Dermis microvascular lymphatic vessel endothelial cell (primary cell): ENCODE data around the gene RIMBP2. TPM values are rescaled to one million over a fixed set of nuclear protein-coding genes. Genes with fewer than 3 reads are reported as not detected.

Experiments used
- DNase-seq, 2 donors: peaks; one replicate each; pipeline versions ENCODE4 v3.0.0 to v3.0.0-alpha.2; 2010; ENCODE audit warnings: low read depth in 2 of 2
- total RNA-seq: library from RNA; depleted of rRNA; stranded (reverse); fragments of >200 nt; gene quantifications from 2 replicates; pipeline ENCODE4 v1.2.1, GENCODE V29; 2014

Gene RIMBP2
- total RNA-seq, 1 donor from 2014 or later: not detected

DNA sequence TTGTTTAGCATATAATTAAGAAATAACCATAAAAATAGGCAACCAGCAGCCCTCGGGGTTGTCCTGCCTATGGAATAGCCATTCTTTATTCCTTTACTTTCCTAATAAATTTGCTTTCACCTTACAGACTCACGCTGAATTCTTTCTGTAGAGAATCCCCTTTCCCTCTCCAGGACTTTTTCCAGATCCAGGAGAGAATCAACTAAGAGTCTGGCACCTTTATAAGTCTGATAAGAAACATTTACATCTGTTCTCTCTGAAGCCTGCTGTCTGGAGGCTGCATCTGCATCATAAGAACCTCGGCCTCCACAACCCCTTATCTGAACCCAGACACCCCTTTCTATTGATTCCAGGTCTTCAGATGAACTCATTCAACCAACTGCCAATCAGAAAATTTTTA, 32.3 kb downstream of the RIMBP2 start:
- no peak for DNase-seq

- DNase-seq: no peak
Observed at GRCh38 chr12:130683080-130683479, 33.0 kb downstream of the RIMBP2 start.

GRCh38 chr12:130680451-130680990, 35.6 kb downstream of the RIMBP2 start:
- DNase-seq: no peak

- no peak for DNase-seq
Observed at GRCh38 chr12:130677957-130678558, 38.0 kb downstream of the RIMBP2 start.

DNA sequence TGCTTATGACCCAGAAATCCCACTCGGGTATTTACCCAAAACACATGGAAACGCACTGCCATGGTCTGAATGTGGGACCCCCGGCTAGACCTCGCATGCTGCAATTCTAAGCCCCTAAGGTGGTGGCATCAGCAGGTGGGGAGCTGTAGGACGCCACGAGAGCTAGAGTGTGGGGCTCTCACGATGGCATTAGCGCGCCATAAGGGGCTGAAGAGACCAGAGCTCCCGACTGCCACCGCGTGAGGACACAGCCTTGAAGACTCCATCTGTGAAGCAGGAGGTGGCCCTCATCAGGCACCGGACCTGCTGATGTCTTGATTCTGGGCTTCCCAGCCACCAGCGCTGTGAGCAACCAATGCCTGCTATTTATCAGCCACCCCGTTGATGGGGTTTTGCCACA, 40.3 kb downstream of the RIMBP2 start:
- no peak for DNase-seq

- no peak for DNase-seq
Observed at GRCh38 chr12:130675121-130675520, 41.0 kb downstream of the RIMBP2 start.

- DNase-seq: no peak
Observed at GRCh38 chr12:130674676-130675075, 41.4 kb downstream of the RIMBP2 start.

DNA sequence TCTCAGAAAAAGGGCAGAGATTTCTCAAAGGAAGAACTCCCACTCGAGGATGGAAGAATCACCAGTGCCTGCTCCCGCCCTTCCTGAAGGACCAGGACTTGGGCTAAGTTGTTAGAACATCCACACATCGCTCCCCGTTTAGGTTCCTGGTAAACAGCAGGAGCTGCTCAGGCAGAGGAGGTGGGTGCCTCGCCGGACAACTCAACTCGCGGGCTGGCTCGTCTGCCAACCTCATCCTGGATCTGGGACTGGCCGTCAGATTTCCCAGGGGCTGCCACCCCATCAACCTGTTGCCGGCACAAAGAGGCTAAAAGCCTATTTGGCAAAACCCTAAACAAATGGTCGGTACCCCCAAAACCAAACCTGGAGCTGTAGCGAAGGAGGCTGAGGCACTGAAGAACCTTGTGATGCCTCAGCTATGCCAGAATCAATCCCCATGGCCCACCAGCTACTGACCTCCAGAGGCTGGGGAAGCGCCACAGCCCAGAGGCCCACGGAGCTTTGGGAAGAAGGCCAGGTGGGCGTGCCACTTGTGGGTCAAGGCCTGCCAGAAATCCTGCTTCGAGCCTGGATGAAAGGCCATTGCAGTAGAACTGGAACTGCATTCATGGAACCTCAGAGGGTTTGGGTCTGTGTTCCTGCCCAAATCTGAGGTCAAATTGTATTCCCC, 42.9 kb downstream of the RIMBP2 start:
- no peak for DNase-seq

DNA sequence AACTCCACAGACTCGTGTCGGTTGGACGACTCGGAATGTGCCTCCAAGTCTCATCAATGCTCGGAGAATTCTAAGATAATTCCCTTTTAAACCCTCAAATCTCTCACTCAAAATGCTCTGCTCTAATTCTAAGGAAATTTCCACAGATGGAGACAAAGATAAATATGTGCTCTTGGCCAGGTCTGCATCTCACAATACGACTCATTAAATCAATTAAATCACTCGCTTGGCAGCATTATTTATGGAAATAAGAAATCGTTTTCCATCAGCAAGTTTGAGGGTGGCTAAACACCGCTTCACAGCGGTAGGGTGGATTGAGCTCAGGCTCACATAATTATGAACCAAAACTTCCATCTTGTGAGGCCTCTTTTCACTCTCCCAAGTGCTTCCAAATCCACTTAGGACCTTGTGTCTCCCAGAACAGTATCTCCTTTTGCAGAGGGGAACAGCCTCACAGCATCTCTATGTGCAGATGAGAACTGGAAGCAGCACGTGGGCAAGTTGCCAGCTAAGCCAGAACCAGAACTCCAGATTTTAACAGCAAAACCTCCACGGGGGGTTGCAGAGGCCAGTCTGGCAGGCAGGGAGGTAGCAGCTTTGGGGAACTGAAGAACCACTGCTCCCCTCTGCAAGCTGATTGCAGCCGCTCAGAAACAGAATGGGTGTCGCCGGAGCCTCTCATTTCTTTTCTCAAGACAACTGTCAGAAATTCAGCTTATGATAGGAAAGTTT, 43.8 kb downstream of the RIMBP2 start:
- DNase-seq: no peak

DNA sequence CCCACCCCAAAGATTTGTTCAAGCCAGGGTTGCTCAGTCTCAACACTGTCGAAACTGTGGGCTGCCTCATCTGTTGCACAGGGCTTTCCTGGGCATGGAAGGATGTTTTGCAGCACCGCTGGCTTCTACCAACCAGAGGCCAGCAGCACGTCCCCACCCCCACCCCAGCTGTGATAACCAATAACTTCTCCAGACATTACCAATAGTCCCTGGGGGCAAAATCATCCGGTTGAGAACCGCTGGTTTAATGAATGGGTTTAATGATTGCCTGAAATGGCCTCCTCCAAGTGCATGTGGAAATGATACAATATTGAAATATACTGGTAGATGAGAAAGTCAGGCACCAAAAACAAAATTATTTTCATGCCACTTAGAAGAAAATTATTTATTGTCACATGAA, 44.5 kb downstream of the RIMBP2 start:
- DNase-seq: no peak

DNA sequence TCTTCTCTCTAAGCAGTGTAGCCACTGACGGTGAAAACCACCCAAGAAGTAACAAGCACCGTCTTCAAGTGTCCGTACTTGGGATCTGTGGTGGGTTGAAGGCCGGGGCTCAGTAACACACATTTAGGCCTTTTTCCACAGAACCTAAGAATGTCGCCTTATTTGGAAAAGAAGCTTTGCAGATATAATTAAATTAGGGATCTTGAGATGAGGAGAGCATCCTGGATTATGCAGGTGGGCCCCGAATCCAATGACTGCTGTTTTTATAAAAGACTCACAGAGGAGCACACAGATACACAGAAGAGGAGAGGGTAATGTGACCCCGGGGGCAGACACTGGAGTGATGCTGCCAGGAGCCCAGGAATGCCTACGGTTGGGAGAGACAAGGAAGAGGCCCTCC, 46.3 kb downstream of the RIMBP2 start:
- DNase-seq: no peak

GRCh38 chr12:130669205-130669557, 46.9 kb downstream of the RIMBP2 start:
- DNase-seq: no peak

- DNase-seq: no peak
Observed at GRCh38 chr12:130668286-130669204, 47.6 kb downstream of the RIMBP2 start.

- no peak for DNase-seq
Observed at GRCh38 chr12:130667421-130667960, 48.6 kb downstream of the RIMBP2 start.

GRCh38 chr12:130666645-130667044, 49.5 kb downstream of the RIMBP2 start:
- no peak for DNase-seq

DNA sequence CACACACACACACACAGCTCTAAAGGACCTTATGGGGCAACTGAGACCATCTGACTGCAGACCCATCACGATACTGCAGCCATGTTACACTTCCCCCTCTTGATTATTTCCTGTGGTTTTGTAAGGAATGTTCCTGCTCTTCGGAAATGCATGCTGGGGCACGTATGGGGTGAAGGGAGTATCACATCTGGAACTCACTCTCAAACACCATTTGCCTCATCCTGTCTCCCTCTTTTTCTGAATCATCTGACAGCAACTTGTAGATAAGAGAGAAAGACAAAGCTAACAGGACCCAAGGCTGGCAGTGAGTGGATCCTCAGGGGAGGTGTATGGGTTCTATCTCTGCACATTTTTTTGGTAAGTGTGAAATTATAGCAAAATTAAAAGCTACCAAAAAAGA, 50.3 kb downstream of the RIMBP2 start:
- no peak for DNase-seq

DNA sequence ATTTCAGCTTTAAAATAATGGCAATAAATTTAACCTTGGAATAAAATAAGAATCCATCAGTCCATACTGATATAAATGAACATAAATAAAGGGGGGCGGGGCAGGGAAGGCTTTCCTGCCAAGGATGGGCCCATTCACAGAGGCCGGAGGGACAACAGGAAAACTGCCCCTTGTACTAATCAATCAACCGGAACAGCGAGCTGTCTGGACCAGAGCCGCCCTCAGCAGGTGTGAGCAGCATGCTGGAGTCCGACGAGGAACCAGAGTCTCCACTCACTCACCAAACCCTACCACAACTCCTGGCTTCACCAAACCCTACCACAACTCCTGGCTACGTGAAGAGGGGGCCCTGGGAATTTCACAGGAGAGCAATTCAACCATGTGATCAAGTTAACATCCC, 51.3 kb downstream of the RIMBP2 start:
- no peak for DNase-seq

DNA sequence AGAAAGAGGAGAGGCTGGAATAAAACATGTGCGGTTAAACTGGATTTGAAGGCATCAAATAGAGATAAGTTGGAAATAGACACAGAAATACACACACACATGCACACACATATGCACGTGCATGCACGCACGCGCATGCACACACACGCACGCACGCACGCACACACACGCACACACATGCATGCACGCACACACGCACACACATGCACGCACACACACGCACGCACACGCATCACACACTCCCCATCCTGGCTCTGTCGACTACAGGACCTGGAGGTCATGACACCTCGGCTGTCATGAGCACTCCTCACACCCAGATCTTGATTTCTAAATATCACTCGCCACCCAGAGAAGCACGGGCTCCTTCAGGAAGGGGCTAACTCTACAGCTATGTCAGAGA, 51.8 kb downstream of the RIMBP2 start:
- no peak for DNase-seq

GRCh38 chr12:130663514-130663913, 52.6 kb downstream of the RIMBP2 start:
- DNase-seq: no peak

DNA sequence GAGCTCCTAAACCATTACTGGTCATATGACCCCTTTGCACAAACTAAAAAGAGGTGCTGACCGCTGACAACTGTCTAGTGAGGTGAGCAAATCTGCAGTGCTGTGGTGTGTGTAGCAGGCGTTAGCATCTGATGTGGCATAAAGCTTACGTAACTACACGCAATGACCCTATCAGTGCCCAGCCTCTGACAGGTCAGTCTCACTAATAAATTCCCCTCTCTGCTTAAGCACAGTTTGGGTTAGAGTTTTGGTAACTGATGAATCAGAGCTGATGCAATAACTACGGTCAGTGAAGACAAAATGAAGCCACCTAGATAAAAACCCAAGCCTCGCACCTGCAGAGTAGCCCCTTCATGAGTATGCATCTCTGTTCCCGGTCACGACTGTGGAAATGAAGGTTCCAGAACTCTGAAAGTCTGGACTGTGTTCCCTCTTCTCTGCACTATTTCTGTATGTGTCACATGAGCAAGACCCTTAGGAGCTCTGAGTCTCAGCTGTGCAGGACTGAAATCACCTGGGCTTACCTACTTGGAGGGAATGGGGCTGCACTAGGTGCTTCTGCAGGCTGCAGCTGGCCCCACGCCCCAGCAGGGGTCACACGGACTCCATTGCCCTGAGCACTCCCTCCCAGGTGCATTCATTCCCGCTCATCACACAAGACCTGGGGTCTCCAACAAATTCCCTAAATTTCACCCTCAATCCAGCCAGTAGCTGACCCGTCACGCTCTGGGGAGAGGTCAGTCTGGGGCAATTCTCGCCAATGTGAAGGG, 54.4 kb downstream of the RIMBP2 start:
- DNase-seq: no peak

GRCh38 chr12:130661059-130661458, 55.0 kb downstream of the RIMBP2 start:
- no peak for DNase-seq
